Skeletal muscle cell (primary cell): Measurements from ENCODE around the gene FCAMR.

Source experiments
- DNase-seq: peaks from one replicate; pipeline ENCODE4 v3.0.0-alpha.2; 2010; ENCODE audit warnings: low read depth
- H3K4me3 ChIP-seq: 2 replicates; pipeline ENCODE4 v1.5.1; 2011; ENCODE audit warnings: low read depth, mild to moderate bottlenecking, control low read depth, low read length, moderate library complexity

The FCAMR gene

GRCh38 chr1:206970446-206970845 is at the start of gene FCAMR:
Gene FCAMR, minus strand, starts transcription at chr1:206970460. Its CDS starts 335 bp downstream, at chr1:206970125.
- DNase-seq: no peak
- no peak within 1 kb of the TSS for H3K4me3 ChIP-seq

- DNase-seq: no peak
- H3K4me3 ChIP-seq: no peak overlapping the region
These were observed 49.4 kb upstream of the FCAMR start for GRCh38 chr1:207019661-207020060.

GRCh38 chr1:207019161-207019560 is 48.9 kb upstream of the FCAMR start:
- H3K4me3 ChIP-seq: no peak overlapping the region
- DNase-seq: no peak

- no peak overlapping the region for H3K4me3 ChIP-seq
- DNase-seq: no peak
These were observed 48.4 kb upstream of the FCAMR start for GRCh38 chr1:207018707-207019106.

GRCh38 chr1:207017615-207018559 is 47.6 kb upstream of the FCAMR start:
- no peak for DNase-seq
- H3K4me3 ChIP-seq: no peak overlapping the region

GRCh38 chr1:207015791-207016190 is 45.5 kb upstream of the FCAMR start:
- H3K4me3 ChIP-seq: no peak overlapping the region
- no peak for DNase-seq

- H3K4me3 ChIP-seq: no peak overlapping the region
- DNase-seq: no peak
These were observed 44.5 kb upstream of the FCAMR start for GRCh38 chr1:207014728-207015127.

GRCh38 chr1:207013321-207014085 is 43.2 kb upstream of the FCAMR start:
- DNase-seq: no peak
- no peak overlapping the region for H3K4me3 ChIP-seq

- DNase-seq: no peak
- no peak overlapping the region for H3K4me3 ChIP-seq
These were observed 40.5 kb upstream of the FCAMR start for GRCh38 chr1:207010726-207011125.

GRCh38 chr1:207009945-207010344 is 39.7 kb upstream of the FCAMR start:
- no peak for DNase-seq
- H3K4me3 ChIP-seq: no peak overlapping the region

- DNase-seq: no peak
These were observed 39.1 kb upstream of the FCAMR start for GRCh38 chr1:207009182-207009850.

GRCh38 chr1:207007352-207008033 is 37.2 kb upstream of the FCAMR start:
- H3K4me3 ChIP-seq: no peak overlapping the region
- DNase-seq: peak; percentile 53

More at GRCh38 chr1:207009182-207009850, 39.1 kb upstream of the FCAMR start:
- no peak overlapping the region for H3K4me3 ChIP-seq

GRCh38 chr1:207006914-207007313 is 36.7 kb upstream of the FCAMR start:
- no peak for DNase-seq
- no peak overlapping the region for H3K4me3 ChIP-seq

GRCh38 chr1:207006083-207006482 is 35.8 kb upstream of the FCAMR start:
- DNase-seq: no peak
- H3K4me3 ChIP-seq: no peak overlapping the region

GRCh38 chr1:207004931-207005830 is 34.9 kb upstream of the FCAMR start:
- no peak for DNase-seq
- H3K4me3 ChIP-seq: no peak overlapping the region

- DNase-seq: no peak
- H3K4me3 ChIP-seq: no peak overlapping the region
These were observed 33.0 kb upstream of the FCAMR start for GRCh38 chr1:207003210-207003609.

GRCh38 chr1:207002724-207003146 is 32.5 kb upstream of the FCAMR start:
- DNase-seq: no peak
- H3K4me3 ChIP-seq: no peak overlapping the region

- H3K4me3 ChIP-seq: no peak overlapping the region
- no peak for DNase-seq
These were observed 31.4 kb upstream of the FCAMR start for GRCh38 chr1:207001492-207002245.
